HEK293 (cell line): Measurements from ENCODE around the gene C1orf167.

ENCODE experiments used
- GLIS1 ChIP-seq: fragments of 450-650 bp; formaldehyde crosslinking; IDR thresholded peaks from 2 replicates; pipeline ENCODE4 v1.5.1; 2016; ENCODE audit warnings: missing biosample characterization, missing genetic modification characterization
- PBX3 ChIP-seq: sonication (generic); formaldehyde crosslinking; IDR thresholded peaks from 2 replicates; pipeline ENCODE4 v1.8.1; 2022; ENCODE audit warnings: mild to moderate bottlenecking, moderate library complexity, missing genetic modification reagents
- PRDM10 ChIP-seq: fragments of 450-650 bp; formaldehyde crosslinking; IDR thresholded peaks from 2 replicates; pipeline ENCODE4 v1.5.1; 2016; ENCODE audit warnings: missing biosample characterization, missing genetic modification characterization
- SCRT2 ChIP-seq: fragments of 450-650 bp; formaldehyde crosslinking; IDR thresholded peaks from 2 replicates; pipeline ENCODE4 v1.5.1; 2016; ENCODE audit warnings: missing biosample characterization, missing genetic modification characterization
- ZBTB49 ChIP-seq: fragments of 450-650 bp; formaldehyde crosslinking; IDR thresholded peaks from 2 replicates; pipeline ENCODE4 v1.5.1; 2016; ENCODE audit warnings: missing biosample characterization, missing genetic modification characterization, low read depth
- ZFHX2 ChIP-seq: fragments of 450-650 bp; formaldehyde crosslinking; conservative IDR thresholded peaks from 2 replicates; pipeline ENCODE4 v1.5.1; 2016; ENCODE audit warnings: missing biosample characterization, missing genetic modification characterization
- ZNF114 ChIP-seq: fragments of 450-650 bp; formaldehyde crosslinking; IDR thresholded peaks from 2 replicates; pipeline ENCODE4 v1.5.0; 2017; ENCODE audit warnings: missing biosample characterization, missing genetic modification characterization
- ZNF140 ChIP-seq: fragments of 450-650 bp; formaldehyde crosslinking; IDR thresholded peaks from 2 replicates; pipeline ENCODE4 v1.5.1; 2016; ENCODE audit warnings: missing biosample characterization, missing genetic modification characterization
- ZNF148 ChIP-seq: fragments of 450-650 bp; formaldehyde crosslinking; IDR thresholded peaks from 2 replicates; pipeline ENCODE4 v1.5.0; 2017; ENCODE audit warnings: missing biosample characterization, missing genetic modification characterization, borderline replicate concordance
- ZNF174 ChIP-seq: fragments of 450-650 bp; formaldehyde crosslinking; IDR thresholded peaks from 2 replicates; pipeline ENCODE4 v1.5.0; 2017; ENCODE audit warnings: missing biosample characterization, mild to moderate bottlenecking, missing genetic modification characterization
- ZNF292 ChIP-seq: fragments of 450-650 bp; formaldehyde crosslinking; IDR thresholded peaks from 2 replicates; pipeline ENCODE4 v1.5.1; 2016; ENCODE audit warnings: low read depth, missing biosample characterization, missing genetic modification characterization, borderline replicate concordance
- ZNF341 ChIP-seq: fragments of 450-650 bp; formaldehyde crosslinking; IDR thresholded peaks from 2 replicates; pipeline ENCODE4; 2016; ENCODE audit warnings: low read depth, missing biosample characterization, missing genetic modification characterization
- ZNF37A ChIP-seq: fragments of 450-650 bp; IDR thresholded peaks from 2 replicates; pipeline ENCODE4 v1.5.1; 2018; ENCODE audit warnings: missing biosample characterization, missing genetic modification characterization
- ZNF394 ChIP-seq: fragments of 450-650 bp; formaldehyde crosslinking; IDR thresholded peaks from 2 replicates; pipeline ENCODE4 v1.5.1; 2016; ENCODE audit warnings: missing biosample characterization, missing genetic modification characterization, mild to moderate bottlenecking, moderate library complexity, borderline replicate concordance
- ZNF521 ChIP-seq: fragments of 450-650 bp; formaldehyde crosslinking; IDR thresholded peaks from 2 replicates; pipeline ENCODE4 v1.5.1; 2017; ENCODE audit warnings: missing biosample characterization, mild to moderate bottlenecking, missing genetic modification characterization
- ZNF529 ChIP-seq: fragments of 450-650 bp; formaldehyde crosslinking; IDR thresholded peaks from 2 replicates; pipeline ENCODE4 v1.5.1; 2017; ENCODE audit warnings: missing genetic modification characterization, missing biosample characterization; ENCODE audit not compliant: insufficient replicate concordance
- ZNF561 ChIP-seq: fragments of 450-650 bp; IDR thresholded peaks from 2 replicates; pipeline ENCODE4 v1.5.1; 2018; ENCODE audit warnings: missing biosample characterization, missing genetic modification characterization, borderline replicate concordance
- ZNF837 ChIP-seq: fragments of 450-650 bp; formaldehyde crosslinking; IDR thresholded peaks from 2 replicates; pipeline ENCODE4 v1.5.1; 2016; ENCODE audit warnings: missing biosample characterization, missing genetic modification characterization

Gene C1orf167

GRCh38 chr1:11804666-11805421 lies 42.9 kb downstream of the C1orf167 start (continued):
- no peak for TF ChIP-seq ZNF148 (tag by site-specific recombination)
- 0 out of 2 replicates have a peak, but pooled peaks have one; percentile 5 for TF ChIP-seq GLIS1 (tag by site-specific recombination)
- TF ChIP-seq ZBTB49 = no peak
- TF ChIP-seq ZNF837 = no peak
- peak; percentile 91 for TF ChIP-seq ZFHX2 (tag by site-specific recombination)
- peak; percentile 90 for TF ChIP-seq SCRT2
- TF ChIP-seq ZNF561 (tag by site-specific recombination) = no peak
- TF ChIP-seq PBX3 (CRISPR knock-in tag) = 0 out of 2 replicates have a peak, but pooled peaks have one; percentile 28
- TF ChIP-seq ZNF37A (tag by site-specific recombination) = no peak
- no peak for TF ChIP-seq ZNF292 (tag by site-specific recombination)
- no peak for TF ChIP-seq ZNF174 (tag by site-specific recombination)
- peak; percentile 97 for TF ChIP-seq ZNF341 (tag by site-specific recombination)
- TF ChIP-seq ZNF140 = no peak
- TF ChIP-seq PRDM10 (tag by site-specific recombination) = peak; percentile 36; the same call in 1 of the 2 replicates
- TF ChIP-seq ZNF529 = no peak
- no peak for TF ChIP-seq ZNF394 (tag by site-specific recombination)
- TF ChIP-seq ZNF521 (tag by site-specific recombination) = no peak
- TF ChIP-seq ZNF114 (tag by site-specific recombination) = no peak
